ENCODE results near the gene USH2A. TPM values are rescaled to one million over a fixed set of nuclear protein-coding genes. Genes with fewer than 3 reads are reported as not detected.

Gene USH2A
- total and polyA plus RNA-seq, 7 donors: under 0.01 to 0.32 (median 0.30) TPM; not detected in 4

GRCh38 chr1:216261631-216262030, 161.6 kb downstream of the USH2A start:
- no peaks in the 10 kb centered on the region for H3K27me3 ChIP-seq (ENCODE audit: insufficient read depth in 3 of 3, low read length in 2 of 3)
- no peaks in the 10 kb centered on the region for H3K36me3 ChIP-seq (ENCODE audit: insufficient read depth in 1 of 2, low read depth in 1 of 2)
- no peak for TF ChIP-seq CTCF (IDR thresholded peaks at IDR 0.05)
- H3K9me3 ChIP-seq: no peaks in the 10 kb centered on the region
- intact Hi-C loops (cut with DNase I): no loop called here
- DNase-seq (no peak), ATAC-seq (no peak)
- H3K27ac ChIP-seq: no peak overlapping the region
- no peaks in the 10 kb centered on the region for H3K4me1 ChIP-seq
- H3K4me3 ChIP-seq: no peak overlapping the region
- 73 to 88% (median 76%) methylated on average over 3 of the region's 3 CpGs for WGBS, 3 donors

DNA sequence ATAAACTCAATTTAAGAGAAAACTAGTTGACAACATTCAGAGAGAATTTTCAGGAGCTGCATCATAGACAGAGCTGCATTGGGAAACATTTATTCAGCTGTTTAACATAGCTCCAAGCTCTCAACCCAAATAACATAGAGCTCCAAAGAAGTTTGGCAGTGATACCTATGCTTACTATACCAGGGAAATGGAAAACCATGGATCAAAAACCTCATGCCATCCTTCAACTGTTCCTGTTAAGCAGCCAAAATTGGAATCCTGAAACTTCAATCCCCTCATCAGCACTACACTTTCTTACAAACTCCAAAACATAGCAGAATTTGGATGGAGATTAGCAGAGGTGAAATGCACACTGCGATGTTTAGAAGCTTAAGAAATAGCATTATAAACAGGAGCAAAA, 164.4 kb downstream of the USH2A start:
- Histone ChIP-seq H3K27ac (no peak overlapping the region), H3K27me3 (ENCODE audit: insufficient read depth in 3 of 3, low read length in 2 of 3) (no peaks in the 10 kb centered on the region), H3K36me3 (ENCODE audit: insufficient read depth in 1 of 2, low read depth in 1 of 2) (no peaks in the 10 kb centered on the region), H3K4me1 (no peaks in the 10 kb centered on the region), H3K9me3 (no peaks in the 10 kb centered on the region), H3K4me3 (no peak overlapping the region)
- intact Hi-C loops (cut with DNase I): no loop called here
- no peak for ATAC-seq
- WGBS, 3 donors: 85 to 92% (median 90%) methylated on average over 1 of the region's 1 CpG
- no peak for TF ChIP-seq CTCF (IDR thresholded peaks at IDR 0.05)
- no peak for DNase-seq

DNA sequence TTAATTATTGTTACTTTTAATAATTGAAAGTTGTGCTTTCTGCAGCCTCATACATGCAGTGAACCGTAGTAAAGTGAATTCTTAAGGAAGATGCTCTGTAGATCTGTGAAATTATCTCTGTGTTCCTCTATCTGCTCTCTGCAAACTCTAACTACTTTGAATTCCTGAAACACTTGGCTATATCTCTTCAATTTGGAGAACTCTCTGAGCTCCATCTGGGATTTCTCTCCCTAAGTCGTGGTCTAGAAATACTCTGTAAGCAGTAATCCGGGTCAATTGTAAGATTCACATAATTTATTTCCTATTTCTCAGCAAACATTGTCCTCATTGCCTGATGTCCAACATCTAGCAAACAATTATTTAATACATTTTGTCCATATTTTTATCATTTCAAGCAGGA, 164.9 kb downstream of the USH2A start:
- DNase-seq (no peak), ATAC-seq (no peak)
- H3K27ac ChIP-seq: no peak overlapping the region
- no peaks in the 10 kb centered on the region for H3K27me3 ChIP-seq (ENCODE audit: insufficient read depth in 3 of 3, low read length in 2 of 3)
- intact Hi-C loops (cut with DNase I): no loop called here
- 65 to 80% (median 70%) methylated on average over 3 of the region's 3 CpGs for WGBS, 3 donors
- no peaks in the 10 kb centered on the region for H3K9me3 ChIP-seq
- H3K4me3 ChIP-seq: no peak overlapping the region
- no peaks in the 10 kb centered on the region for H3K4me1 ChIP-seq
- TF ChIP-seq CTCF (IDR thresholded peaks at IDR 0.05): no peak
- H3K36me3 ChIP-seq (ENCODE audit: insufficient read depth in 1 of 2, low read depth in 1 of 2): no peaks in the 10 kb centered on the region

GRCh38 chr1:216250861-216251260, 172.4 kb downstream of the USH2A start:
- Histone ChIP-seq H3K27me3 (ENCODE audit: insufficient read depth in 3 of 3, low read length in 2 of 3) (no peaks in the 10 kb centered on the region), H3K4me1 (no peaks in the 10 kb centered on the region), H3K4me3 (no peak overlapping the region), H3K27ac (no peak overlapping the region), H3K9me3 (no peaks in the 10 kb centered on the region), H3K36me3 (ENCODE audit: insufficient read depth in 1 of 2, low read depth in 1 of 2) (no peaks in the 10 kb centered on the region)
- intact Hi-C loops (cut with DNase I): no loop called here
- 60 to 73% (median 66%) methylated on average over 5 of the region's 5 CpGs for WGBS, 3 donors
- ATAC-seq (no peak), DNase-seq (no peak)
- no peak for TF ChIP-seq CTCF (IDR thresholded peaks at IDR 0.05)

DNA sequence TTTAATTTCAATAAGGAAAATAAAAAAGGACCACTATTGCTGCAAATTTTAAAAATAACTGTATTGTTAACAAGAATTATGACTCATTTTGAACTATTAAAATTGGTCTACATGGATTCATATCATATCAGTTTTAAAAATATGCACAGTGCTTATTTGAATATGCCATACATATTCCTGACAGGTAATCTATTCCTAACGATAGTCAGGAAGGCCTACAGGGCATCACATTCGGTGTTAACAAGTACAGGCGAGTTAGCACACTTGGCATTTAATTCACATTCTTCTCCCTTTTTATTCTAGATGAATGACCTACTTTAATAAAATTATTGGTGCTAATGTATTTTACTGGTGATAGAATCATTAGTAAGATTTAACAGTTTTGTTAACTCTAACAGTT, 174.6 kb downstream of the USH2A start:
- H3K27ac ChIP-seq: no peak overlapping the region
- H3K27me3 ChIP-seq (ENCODE audit: insufficient read depth in 3 of 3, low read length in 2 of 3): no peaks in the 10 kb centered on the region
- WGBS, 3 donors: 79 to 87% (median 80%) methylated on average over 3 of the region's 3 CpGs
- H3K9me3 ChIP-seq: no peaks in the 10 kb centered on the region
- ATAC-seq (no peak), DNase-seq (no peak)
- H3K4me3 ChIP-seq: no peak overlapping the region
- H3K36me3 ChIP-seq (ENCODE audit: insufficient read depth in 1 of 2, low read depth in 1 of 2): no peaks in the 10 kb centered on the region
- TF ChIP-seq CTCF (IDR thresholded peaks at IDR 0.05): no peak
- intact Hi-C loops (cut with DNase I): no loop called here
- no peaks in the 10 kb centered on the region for H3K4me1 ChIP-seq
